GM18907 (cell line): Measurements from ENCODE around the gene PLEKHG1.

ENCODE experiments used
- ATAC-seq: cut with Tn5 transposase; IDR thresholded peaks from one replicate; pipeline ENCODE4 v1.9.1; 2021; ENCODE audit warnings: mild to moderate bottlenecking, moderate library complexity; ENCODE audit not compliant: unreplicated experiment

Gene PLEKHG1

DNA sequence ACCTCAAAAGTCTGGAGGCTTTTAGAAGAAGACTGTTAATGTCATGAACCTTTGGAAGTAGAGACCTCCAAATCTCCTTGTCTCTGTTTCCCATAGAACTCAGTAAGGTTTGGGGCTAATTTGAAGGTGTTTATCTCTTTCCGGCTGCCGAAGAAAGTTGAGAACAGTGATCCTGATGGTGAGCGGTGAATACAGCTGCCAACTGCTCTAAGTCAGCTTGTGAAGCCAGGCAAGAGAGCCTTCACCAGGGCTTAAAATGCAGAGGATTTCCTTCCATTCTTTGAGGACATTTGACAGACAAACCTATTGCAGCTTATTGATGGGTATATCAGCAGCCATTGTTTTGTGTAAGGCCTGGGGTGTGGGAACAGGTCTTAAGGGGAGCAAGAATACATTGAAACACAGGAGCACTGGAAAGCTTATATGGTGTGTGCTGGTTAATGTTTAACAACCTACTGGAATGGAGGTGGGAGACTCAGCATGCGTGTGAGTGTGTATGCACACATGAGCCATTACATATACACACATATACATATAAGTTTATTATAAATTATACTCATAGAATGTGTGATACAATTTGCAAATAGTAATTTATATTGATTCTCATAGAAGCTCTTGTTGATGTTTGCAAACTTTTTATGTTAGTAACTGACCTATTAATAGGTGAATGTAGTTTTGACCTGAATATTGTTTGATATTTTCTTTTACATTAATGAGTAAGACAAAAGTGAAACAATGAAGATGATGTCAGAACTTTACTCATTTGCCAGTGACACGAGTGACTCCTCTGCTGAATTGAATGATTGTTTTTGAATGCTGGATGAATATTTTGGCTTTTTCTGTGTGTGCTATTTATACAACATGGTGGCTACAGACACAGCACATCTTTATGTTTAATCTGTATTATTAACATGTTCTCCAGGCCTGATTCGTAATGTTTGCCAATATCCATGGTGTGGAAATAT lies 18.1 kb downstream of the PLEKHG1 start:
- no peak for ATAC-seq

DNA sequence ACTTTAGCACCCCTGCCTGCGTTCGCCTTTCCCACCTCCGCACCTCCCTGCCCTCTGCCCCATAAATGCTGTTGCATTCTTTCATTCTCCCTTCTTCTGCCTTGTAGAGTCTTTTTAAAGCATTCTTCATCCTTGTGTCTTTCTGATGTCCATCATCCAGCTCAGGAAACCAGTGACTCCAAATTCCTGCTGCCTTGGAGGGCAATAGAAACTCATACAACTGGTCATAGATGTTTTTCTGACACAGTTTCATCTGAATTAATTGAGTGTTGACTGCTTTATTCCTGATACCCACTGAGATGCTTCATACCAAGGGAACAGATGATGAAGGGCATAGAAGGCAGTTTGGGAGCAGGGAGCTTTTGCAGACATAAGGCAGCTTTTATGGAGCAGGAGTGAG lies 19.6 kb downstream of the PLEKHG1 start:
- ATAC-seq, result no peak

DNA sequence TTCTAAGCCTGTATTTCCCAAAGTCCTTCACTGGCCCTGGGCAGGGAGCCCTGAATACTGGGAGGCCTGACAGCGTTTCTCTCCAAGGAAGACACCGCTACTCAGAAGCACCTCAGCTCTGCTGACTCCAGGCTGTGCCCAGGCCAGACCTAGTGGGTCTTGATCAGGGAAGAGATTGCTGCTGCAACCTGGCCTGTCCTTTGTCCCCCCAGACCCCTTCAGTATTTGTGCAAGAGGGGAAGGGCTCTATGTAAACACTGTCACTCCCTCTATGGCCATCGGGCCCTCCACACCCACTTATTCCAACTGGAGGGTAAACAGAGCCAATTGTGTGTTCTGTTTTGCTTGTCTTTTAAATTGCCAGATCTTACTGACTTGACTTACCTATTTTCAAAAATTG lies 20.6 kb downstream of the PLEKHG1 start:
- no peak for ATAC-seq

DNA sequence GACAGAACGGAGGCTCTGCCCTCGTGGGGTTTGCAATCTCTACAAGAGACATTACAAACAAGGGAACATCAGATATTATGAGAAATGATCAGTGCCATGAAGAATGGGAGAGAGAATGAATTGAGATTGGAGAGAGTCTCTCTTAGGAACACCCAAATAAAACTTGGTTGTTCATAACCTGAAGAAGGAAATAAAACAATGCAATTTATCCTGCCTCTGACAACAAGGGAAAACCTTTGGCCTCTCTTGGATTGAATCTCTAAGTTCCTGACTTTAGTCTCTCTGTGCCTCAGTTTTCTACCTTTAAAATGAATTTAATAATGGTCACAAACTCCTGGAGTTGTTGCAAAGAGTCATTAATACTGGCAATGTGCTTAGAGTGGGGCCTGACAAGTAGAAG lies 21.1 kb downstream of the PLEKHG1 start:
- no peak for ATAC-seq

DNA sequence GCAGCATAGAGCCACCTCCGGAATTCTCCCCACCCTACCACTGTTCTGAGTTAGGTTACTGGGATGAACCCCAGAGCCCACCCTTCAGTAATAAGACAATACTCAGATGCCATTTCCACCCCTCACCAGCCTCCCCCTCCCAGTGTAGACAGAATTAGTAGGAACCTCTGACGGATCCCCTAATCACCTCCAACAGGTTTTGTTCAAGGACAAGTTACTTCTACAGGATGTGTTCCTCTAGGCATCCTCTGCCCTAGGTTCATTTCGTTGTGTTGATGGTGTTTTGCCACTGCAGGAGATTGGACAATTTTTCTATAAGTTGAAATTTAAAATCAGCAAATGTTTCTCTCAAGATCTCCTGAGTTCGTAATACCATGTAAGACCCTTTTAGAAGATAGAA lies 22.8 kb downstream of the PLEKHG1 start:
- ATAC-seq, result no peak

DNA sequence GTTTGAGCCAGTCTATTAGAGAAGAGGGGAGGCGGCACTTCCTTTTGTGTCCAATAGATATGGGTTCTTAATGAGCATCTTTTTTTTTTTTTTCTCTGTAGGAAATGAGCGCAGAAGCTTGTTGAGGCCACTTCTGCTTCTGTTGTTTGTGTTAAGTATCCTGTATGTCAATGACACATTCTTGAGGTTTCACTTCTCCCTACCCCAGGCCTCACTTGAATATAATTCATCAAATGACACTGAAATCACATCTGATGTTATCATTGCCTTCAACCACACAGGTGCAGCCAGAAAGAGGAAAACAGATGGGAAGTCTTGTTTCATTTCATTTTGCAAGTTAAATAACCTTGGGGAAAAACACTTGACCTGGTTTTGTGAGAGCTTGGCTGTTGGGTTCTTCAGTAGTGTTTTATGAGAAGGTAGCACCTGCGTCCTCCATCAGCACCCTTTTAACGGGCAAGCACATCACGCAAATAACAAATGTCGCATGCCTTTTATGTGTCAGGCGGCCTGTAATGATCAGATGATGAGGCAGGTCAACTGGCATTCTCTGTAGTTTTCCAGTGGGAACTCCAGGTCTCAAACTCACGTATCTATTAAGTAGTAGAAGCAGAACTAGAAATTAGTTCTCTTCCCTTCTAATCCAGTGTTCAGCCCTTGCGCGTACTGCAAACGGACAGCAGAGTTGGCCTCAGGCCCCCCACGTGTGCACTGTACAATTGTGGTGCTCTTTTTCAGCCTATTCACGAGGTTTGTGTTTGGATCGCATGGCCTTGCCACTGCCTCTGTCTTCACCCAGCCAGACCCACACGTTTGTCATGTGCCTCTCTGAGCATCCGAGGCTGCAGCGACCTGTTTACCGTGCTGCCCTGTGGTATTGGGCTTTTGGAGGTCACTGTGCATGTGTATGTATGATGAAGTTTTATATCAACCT lies 23.5 kb downstream of the PLEKHG1 start:
- peak; percentile 98 for ATAC-seq

DNA sequence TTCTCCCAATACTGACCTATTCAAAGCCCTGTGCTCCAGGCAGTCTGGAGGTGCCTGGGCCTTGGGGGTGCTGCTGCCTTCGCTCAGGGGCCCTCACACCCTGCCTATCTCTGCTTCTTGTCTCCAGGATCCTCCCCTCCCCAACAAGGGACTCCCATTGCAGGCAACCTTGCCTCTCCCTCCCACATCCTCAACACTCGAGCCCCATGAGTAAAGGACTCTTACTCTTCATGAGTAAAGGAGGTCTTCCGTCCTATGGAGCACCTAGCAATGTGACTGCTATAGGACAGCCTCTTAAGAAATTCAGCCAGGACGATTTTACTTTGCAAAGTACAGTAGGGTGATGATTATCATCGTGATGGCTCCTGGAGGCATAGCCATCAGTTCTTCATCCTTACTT lies 24.5 kb downstream of the PLEKHG1 start:
- no peak for ATAC-seq

DNA sequence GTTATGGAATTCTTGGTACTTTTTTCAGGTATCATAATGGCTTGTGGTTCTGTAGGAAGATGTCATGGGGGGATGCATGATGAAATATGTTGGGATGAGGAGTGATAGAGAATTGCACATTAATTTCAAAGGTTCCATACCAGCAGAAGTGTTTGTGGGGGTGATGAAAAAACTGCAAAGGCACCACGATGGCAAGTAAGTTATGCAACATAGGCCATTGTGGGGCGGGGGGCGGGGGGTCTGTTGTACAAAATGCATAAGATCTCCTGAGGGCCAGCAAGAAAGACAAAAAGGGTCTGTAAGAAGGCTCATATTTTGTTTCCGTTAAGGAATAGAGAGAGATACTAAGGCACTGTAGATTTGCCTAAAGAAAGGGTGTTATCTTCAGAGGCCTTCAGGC lies 26.2 kb downstream of the PLEKHG1 start:
- no peak for ATAC-seq

DNA sequence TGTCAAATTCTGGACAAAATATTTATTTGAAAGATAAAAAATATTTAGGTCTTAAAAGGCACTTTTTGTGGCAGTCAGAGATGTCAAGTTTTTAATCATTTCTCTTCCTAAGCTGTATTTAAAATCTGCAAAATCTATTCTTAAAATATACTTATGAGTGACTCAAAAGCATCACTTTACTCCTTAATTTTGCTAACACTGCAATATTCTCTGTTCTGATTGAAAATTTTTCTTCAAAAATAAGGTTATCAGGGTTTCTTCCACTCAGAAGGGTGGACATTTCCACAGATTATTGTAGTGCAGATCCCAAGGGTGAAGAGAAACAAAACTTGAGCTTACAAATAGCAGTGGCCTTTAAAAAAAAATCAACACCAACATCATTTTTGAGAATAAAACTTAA lies 27.5 kb downstream of the PLEKHG1 start:
- ATAC-seq, result no peak

DNA sequence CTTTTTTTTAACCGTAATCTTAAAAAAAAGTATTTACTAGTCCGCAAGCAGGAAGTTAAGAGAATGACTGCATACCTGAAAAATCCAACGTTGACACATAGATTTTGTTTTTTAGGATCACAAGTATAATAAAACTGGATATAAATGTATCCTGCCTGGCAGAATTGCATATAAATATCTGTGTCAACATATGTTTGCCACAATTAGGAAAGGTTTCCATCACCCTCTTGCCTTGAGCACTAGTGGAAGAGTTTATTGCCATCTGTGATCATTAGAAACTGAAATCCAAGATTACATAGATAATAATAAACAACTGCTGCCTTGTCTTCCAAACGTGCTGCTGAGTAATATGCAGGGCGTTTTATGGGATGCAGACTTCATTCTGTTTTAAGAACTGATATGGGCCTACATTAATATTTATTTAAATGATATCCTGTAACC lies 27.9 kb downstream of the PLEKHG1 start:
- no peak for ATAC-seq

DNA sequence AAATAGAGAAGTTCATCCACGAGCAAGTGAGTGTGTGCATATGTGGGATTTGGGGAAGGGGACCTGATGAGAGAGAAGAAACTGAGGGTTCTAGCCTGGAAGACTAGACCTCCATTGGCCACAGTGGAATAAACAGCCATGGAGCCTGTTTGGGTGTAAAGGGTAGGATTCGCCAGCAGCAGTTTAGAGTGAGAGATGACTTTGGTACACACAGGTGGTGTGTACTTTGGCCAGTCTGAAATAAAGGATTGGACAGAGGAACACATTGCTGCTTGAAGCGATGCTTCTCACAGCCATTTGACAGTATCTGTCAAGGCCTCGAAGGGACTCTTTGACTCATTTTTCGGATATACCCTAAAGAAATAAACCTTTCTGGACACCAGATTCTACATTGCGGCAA lies 29.2 kb downstream of the PLEKHG1 start:
- ATAC-seq, result no peak

DNA sequence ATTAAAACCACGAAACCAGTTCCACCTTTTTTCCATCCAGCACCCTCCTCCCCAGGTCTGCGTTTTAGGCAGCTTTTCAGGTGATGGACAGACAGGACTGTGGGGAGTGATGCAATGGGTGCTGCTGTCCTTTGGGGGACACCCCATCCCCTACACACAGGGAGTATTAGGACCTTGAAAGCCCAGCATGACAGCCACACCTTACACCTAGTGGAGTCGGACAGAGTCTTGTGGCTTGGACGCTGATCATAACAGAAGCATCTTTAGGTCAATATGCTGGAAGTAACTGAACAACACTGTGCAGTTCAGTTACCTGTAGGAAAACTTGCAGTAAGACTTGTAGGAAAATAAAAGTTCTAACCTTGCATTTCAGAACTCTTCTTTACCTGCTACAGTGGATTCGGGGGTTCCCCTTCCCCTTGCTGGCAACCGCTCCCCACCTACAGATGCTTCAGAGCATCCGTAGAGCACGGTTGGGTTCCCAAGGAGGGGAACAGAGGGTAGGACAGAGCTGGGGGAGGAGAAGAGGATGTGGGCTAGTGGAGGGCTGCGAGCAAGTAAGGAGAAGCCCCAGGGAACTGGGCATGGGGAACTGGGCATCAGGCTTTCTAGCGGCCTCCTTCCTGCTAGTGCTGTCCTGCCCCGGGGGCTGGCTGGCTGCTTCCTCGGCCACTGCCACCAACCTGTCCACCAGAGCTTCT lies 31.7 kb downstream of the PLEKHG1 start:
- peak; percentile 49 for ATAC-seq

DNA sequence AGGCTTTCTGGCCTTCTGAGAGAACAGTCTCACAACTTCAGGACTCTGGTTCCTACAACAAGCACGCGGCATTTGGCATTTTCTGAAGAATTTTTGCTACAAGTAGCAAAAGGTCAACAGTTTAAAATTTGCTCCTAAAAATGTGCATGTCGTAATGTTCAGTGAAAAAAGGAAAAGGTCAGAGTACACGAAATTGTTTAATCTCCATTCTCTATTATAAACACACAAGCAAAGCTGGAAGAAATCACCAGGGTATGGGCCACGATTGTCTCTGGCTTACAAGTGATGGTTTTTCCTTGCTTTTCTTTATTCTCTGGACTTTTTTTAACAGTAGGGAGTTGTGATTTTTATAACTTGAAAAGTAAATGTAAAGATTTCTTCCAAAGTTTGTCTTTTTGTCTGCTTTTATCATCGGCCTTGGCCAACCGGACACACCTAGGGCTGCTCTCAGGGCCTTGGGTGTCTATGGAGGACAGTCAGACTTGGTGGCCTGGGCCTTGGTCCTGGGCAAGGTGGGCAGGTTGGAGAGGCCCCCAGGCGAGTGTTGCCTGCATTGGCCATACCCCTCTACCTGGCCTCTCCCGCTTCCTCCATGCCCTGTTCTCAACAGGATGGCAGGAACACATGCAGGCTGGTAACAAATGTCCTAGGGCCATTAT lies 32.4 kb downstream of the PLEKHG1 start:
- no peak for ATAC-seq

DNA sequence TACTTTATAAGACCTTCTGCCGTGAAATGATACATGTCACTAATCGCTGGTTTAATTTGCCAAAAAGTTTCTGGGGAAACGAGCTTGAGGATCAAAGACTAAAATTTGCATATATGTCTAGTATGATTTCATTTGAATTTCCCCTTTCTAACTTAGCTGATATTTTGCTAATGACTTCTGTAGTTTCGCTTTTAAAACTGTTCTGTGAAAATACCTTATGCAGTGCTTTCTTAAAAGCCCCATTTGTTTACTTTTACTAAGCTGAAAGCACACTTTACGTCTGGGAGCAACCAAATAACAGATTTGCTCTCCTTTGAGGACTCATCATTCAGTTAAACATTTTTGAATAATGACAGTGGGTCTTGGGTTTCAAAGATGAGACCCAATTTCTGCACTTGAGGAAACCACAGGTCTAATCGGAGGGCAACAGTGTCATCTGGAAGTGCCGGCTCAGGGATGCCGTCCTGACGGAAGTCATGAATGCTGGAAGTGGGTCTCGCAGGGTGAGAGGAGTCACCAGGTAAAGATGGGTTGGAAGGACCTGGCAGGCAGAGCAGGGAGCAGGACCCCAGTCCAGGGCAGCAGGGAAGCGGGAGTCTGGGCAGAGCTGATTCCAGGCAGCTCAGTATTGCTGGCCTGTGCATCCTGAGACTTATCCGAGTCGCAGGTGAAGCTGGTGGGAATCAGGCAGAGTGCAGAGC lies 33.2 kb downstream of the PLEKHG1 start:
- ATAC-seq, result peak; percentile 44

DNA sequence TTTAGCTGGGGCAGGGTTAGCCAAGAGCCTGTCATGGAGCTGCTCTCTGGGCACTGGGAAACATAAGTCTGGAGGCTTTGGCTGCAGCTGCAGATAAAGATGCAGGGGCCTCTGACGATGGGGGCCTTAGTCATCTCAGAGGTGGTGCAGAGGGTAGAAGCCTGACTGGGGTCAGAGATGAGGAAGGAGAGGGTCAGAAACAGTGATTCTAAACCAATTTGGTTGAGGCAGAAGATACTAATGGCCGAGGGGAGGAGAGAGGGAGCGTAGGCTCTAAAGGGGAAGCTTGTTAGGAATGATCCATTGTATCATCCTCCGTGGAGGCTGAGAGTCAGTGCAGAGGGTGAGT lies 33.8 kb downstream of the PLEKHG1 start:
- peak; percentile 30 for ATAC-seq

DNA sequence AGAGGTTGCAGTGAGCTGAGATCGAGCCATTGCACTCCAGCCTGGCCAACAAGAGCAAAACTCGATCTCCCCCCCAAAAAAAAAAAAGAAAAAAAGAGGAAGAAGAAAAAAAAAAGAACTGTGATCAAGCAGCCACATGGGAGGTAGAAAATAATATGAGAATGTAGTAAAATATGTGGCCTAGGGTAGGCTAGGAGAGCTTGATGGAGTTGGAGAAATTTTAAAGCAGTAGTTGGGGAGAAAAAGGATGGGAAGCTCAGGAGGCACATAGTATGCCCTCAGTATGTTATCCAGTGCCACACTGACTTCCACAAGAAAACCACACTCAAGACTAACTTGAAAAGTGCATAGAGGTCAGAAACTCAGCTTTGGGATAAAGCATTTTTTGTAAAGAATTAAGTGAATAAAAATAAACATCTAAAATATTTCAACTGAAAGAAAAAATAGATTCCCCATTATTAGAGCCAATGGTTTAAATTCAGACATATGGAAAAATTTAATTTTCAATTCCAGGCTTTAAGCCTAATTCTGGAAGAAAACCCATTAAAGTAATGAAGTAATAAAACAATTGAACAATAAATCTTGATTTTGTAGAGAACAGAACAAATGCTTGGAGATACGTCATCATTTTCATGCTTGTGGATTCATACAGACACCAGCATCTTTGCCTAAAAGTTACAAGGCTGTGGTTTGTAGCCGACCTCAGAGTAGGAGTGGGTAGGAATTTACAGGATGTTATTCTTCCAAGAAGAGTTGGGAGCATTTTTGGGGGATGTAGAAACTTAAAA lies 34.7 kb downstream of the PLEKHG1 start:
- ATAC-seq, result no peak

DNA sequence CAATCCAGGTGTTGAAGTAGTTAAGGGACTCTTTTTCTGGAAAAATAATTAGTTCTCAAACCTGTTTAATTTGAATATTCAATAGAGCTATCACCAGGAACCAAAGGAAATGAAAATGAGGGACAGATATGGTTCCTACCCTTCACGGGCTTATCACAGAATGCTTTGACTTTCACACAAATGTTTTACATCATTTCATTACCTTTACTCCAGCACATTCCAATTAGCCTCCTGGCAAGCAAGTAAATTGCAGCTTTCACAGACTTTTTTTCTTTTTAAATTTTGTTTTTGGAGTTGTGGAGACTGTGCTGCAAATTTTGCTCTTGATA lies 35.2 kb downstream of the PLEKHG1 start:
- ATAC-seq, result no peak

DNA sequence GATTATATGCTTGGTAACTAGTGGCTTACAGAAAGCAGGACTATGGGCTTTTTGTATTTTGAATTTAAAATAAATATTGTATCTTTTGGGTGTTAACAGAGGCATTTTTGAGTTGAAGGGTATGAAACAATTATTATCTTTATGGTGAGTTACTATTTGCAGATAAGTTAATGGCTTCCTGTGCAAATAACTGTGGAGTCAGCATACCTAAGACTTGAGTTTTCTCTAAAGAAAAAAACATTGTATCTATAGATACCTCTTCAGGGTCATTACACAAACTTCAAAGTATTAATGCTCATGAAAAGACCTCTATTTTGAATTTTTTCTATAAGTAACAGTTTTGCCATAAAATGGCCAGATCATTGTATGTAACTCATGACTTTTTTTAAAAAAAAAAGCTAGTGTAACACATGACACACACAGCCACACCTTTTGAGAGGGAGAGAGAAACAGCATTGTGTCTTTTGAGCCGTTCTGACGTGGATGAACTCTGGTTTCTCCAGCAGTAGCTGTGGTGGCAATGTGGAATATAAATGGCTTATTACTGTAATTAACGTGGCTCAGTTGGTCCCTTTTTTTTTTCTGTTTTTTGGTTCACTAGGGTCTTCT lies 36.3 kb downstream of the PLEKHG1 start:
- no peak for ATAC-seq

DNA sequence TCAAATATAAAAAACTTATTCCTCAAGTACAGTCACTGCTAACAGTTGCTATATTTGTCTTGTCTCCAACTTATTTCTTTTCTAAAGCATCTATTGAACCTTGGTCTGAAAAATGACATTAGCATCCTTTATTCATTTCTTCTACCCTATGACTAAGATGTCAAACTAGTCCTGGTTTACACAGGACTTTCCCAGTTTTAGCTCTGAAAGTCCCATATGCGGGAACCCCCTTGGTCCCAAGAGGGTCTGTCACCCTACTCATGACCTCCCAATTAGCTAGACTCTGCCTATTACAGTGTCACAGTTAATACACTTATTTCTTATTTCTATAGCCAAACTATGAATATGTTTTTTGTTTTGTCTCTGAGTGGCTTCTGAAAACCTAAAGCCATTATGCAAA lies 37.1 kb downstream of the PLEKHG1 start:
- peak; percentile 43 for ATAC-seq
